ENCODE results near the gene GPATCH8. TPM values are rescaled to one million over a fixed set of nuclear protein-coding genes. Genes with fewer than 3 reads are reported as not detected.

The GPATCH8 gene
- total and polyA plus RNA-seq, 8 donors = 9.8 to 23.2 (median 13.6) TPM

- H3K36me3 ChIP-seq = peaks cover 2 to 9% (median 4%) of the 10 kb centered on the region in 3 donors
- WGBS, 2 donors = 72 to 83% methylated on average over 11 of the region's 11 CpGs
- no peaks in the 10 kb centered on the region for H3K27me3 ChIP-seq
- no peak for FAIRE-seq
- H3K27ac ChIP-seq = no peak overlapping the region
- no peak for TF ChIP-seq CTCF (IDR thresholded peaks at IDR 0.05)
- peak in 1 of 6 donors; percentile 62 for DNase-seq
- H3K9me3 ChIP-seq = no peaks in the 10 kb centered on the region
- ATAC-seq = no peak
- intact Hi-C loops (cut with DNase I) = no loop called here
- H3K4me3 ChIP-seq = no peak overlapping the region
- no peaks in the 10 kb centered on the region for H3K4me1 ChIP-seq
Observed at GRCh38 chr17:44356241-44356640, 147.0 kb downstream of the GPATCH8 start.

- Histone ChIP-seq H3K4me3 (no peak overlapping the region), H3K9me3 (no peaks in the 10 kb centered on the region), H3K27ac (no peak overlapping the region), H3K27me3 (no peaks in the 10 kb centered on the region), H3K4me1 (no peaks in the 10 kb centered on the region), H3K36me3 (peaks cover 4 to 14% (median 6%) of the 10 kb centered on the region in 3 donors)
- no peak for TF ChIP-seq CTCF (IDR thresholded peaks at IDR 0.05)
- FAIRE-seq (no peak), ATAC-seq (no peak), DNase-seq (peak in 1 of 6 donors; percentile 61)
- 84 to 88% methylated on average over 17 of the region's 17 CpGs for WGBS, 2 donors
- intact Hi-C loops (cut with DNase I) = no loop called here
Observed at GRCh38 chr17:44355642-44356099, 147.5 kb downstream of the GPATCH8 start.

GRCh38 chr17:44354582-44355561, 148.3 kb downstream of the GPATCH8 start:
- H3K27ac ChIP-seq = no peak overlapping the region
- H3K4me1 ChIP-seq = no peaks in the 10 kb centered on the region
- TF ChIP-seq CTCF (IDR thresholded peaks at IDR 0.05) = no peak
- intact Hi-C loops (cut with DNase I) = no loop called here
- H3K27me3 ChIP-seq = no peaks in the 10 kb centered on the region
- FAIRE-seq (no peak), DNase-seq (peak in 3 of 6 donors; percentile 53 to 79 (median 65)), ATAC-seq (peak in 1 of 4 donors; percentile 26)
- H3K36me3 ChIP-seq = peaks cover 4 to 14% (median 6%) of the 10 kb centered on the region in 3 donors
- no peaks in the 10 kb centered on the region for H3K9me3 ChIP-seq
- peak overlapping the region in 1 of 4 donors; percentile 14 for H3K4me3 ChIP-seq
- 40 to 54% methylated on average over 46 to 77 of the region's 77 CpGs for WGBS, 2 donors

DNA sequence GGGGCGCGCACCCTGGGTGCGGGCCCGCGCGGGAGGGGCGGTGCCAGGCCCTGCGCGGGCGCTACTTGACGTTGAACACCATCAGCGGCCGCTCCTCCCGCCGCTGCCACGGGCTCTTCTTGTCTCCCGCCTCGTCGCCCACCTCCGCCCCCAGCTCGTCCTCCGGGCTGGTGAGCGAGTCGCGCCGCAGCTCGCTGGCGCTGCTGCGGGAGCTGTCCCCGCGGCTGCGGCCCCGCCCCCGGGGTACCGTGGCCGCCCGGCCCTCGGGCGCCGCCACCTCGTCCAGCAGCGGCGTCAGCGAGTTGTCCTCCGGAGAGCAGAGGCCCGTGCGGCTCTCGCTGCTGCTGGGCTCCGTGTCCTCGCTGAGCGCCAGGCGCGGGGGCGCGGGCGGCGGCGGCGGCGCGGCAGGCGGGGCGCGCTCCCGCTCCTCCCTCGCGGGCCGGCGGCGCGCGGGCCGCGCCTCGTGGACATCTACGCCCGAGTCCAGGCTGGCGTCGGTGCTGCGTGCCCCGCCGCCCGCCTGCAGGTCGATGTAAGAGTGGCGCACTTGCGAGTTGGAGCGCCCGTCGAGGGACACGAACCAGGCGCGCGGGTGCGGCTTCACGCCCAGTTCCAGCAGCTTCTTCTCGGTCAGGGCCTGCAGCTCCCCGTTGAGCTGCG, 149.4 kb downstream of the GPATCH8 start:
- Histone ChIP-seq H3K36me3 (peaks cover 4 to 14% (median 6%) of the 10 kb centered on the region in 3 donors), H3K4me1 (no peaks in the 10 kb centered on the region), H3K27ac (no peak overlapping the region), H3K9me3 (no peaks in the 10 kb centered on the region), H3K4me3 (peak overlapping the region in 2 of 4 donors; percentile 29 to 45), H3K27me3 (no peaks in the 10 kb centered on the region)
- intact Hi-C loops (cut with DNase I) = no loop called here
- TF ChIP-seq CTCF (IDR thresholded peaks at IDR 0.05) = no peak
- FAIRE-seq = no peak
- ATAC-seq = peak; percentile 12 to 59 (median 42)
- DNase-seq = peak in 3 of 6 donors; percentile 51 to 74 (median 73)
- 7 to 10% methylated on average over 50 to 98 of the region's 98 CpGs for WGBS, 2 donors

Data from pancreas (tissue), 10 donors.